Brain microvascular endothelial cell (primary cell): Measurements from ENCODE around the gene DNAJA3.

ENCODE experiments used
- DNase-seq: peaks from one replicate; pipeline ENCODE4 v3.0.0-alpha.2; 2020
- H3K27ac ChIP-seq: fragments of 250-450 bp; sonication (Bioruptor Pico); 2 replicates; pipeline ENCODE4 v1.5.1; 2020; ENCODE audit warnings: mild to moderate bottlenecking, moderate library complexity
- H3K27me3 ChIP-seq: fragments of 250-450 bp; sonication (Bioruptor Pico); replicated peaks from 2 replicates; pipeline ENCODE4 v1.5.1; 2020; ENCODE audit warnings: mild to moderate bottlenecking
- H3K36me3 ChIP-seq: fragments of 250-450 bp; sonication (Bioruptor Pico); replicated peaks from 2 replicates; pipeline ENCODE4 v1.5.1; 2020; ENCODE audit warnings: mild to moderate bottlenecking
- H3K4me3 ChIP-seq: 2 replicates; pipeline ENCODE4 v1.5.1; 2011; ENCODE audit warnings: low read depth, mild to moderate bottlenecking, control low read depth, low read length, moderate library complexity
- in situ Hi-C: cut with HindIII; loops from 2 replicates; pipeline ENCODE4 v1.10.0; 2017; ENCODE audit warnings: low sequenced_read_pairs, low pct_ligation_motif_present
- TF ChIP-seq, protein P1 (sequence below): IDR thresholded peaks from 2 replicates; pipeline ENCODE4 v1.5.1; 2011; ENCODE audit warnings: low read depth, mild to moderate bottlenecking, moderate library complexity, low read length, control low read depth, inconsistent platforms; ENCODE audit errors: missing control alignments

Gene DNAJA3

DNA sequence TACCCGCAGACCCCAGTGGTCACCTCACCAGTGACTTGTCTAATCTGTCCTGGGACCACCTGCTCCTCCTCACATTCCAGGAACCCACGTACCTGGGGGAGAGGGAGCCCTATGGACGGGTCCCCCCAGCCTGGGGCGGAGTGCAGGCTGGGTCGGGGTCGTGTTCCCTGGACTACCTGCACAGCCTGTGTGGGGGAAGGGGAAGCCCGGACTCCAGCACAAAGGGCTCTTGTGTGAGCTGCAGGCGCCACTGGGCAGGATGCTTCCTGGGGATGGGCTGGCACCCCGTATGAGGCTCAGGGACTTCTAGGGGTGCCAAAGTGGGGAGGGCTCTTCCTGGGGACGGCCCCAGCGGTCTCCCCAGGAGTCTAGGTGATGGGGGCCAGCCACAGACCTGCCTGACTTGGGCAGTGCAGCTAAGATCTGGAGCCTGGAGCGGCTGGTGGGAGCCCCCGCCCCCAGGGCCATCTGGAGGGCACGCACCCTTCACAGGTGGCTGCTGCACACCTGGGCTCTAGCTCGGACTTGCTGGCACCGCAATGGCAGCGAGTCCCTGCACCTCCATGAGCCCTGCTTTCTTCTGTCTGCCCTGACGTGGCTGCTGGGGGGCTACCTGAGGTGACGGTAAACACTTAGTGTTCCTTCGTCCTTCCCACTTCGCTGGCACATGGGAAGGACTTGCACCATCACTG lies 46.5 kb upstream of the DNAJA3 start:
- Histone ChIP-seq H3K4me3 (no peak overlapping the region), H3K27me3 (no peaks in the 10 kb centered on the region), H3K27ac (no peak overlapping the region), H3K36me3 (peaks cover 25% of the 10 kb centered on the region)
- no peak for DNase-seq
- TF ChIP-seq, protein P1, sequence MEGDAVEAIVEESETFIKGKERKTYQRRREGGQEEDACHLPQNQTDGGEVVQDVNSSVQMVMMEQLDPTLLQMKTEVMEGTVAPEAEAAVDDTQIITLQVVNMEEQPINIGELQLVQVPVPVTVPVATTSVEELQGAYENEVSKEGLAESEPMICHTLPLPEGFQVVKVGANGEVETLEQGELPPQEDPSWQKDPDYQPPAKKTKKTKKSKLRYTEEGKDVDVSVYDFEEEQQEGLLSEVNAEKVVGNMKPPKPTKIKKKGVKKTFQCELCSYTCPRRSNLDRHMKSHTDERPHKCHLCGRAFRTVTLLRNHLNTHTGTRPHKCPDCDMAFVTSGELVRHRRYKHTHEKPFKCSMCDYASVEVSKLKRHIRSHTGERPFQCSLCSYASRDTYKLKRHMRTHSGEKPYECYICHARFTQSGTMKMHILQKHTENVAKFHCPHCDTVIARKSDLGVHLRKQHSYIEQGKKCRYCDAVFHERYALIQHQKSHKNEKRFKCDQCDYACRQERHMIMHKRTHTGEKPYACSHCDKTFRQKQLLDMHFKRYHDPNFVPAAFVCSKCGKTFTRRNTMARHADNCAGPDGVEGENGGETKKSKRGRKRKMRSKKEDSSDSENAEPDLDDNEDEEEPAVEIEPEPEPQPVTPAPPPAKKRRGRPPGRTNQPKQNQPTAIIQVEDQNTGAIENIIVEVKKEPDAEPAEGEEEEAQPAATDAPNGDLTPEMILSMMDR, result no peak
- in situ Hi-C loops, result no loop called here

DNA sequence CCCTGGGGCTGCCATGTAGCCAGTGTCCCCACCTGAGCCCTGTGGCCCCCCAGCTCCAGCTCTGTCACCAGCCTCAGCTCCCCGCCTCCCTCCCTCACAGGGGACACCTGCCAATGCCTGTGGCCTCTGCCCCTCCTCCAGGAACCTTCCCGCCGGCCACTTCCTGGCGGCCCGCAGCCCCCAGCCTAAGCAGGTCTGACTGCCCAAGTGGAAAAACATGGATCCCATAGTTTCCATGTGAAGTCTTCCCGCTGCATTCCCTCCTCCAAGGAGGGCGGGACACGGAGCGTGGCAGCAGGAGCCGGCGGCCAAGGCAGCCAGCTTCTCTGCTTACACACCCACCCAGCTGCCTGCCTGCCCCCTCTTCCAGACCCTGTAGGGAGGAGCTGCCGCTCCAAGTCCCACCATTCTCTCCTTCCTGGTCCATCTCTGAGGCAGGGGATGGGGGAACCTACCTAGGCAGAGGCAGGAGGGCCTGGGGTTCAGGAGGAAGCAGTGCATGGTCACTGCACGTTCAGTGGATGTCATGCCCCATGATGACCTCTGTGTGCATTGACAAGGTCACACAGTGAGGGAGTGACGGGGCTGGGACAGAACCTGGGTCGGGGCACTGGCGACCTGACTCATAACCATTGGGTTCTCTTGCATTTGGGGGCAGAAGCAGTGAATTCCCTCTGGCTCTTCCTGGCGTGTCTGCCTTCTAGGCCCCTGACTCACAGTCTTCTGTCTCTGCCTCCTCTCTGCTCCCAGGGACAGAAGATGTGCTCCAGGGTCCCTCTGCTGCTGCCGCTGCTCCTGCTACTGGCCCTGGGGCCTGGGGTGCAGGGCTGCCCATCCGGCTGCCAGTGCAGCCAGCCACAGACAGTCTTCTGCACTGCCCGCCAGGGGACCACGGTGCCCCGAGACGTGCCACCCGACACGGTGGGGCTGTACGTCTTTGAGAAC lies 45.3 kb upstream of the DNAJA3 start:
- Histone ChIP-seq H3K36me3 (peaks cover 25% of the 10 kb centered on the region), H3K27ac (no peak overlapping the region), H3K27me3 (no peaks in the 10 kb centered on the region), H3K4me3 (no peak overlapping the region)
- no peak for DNase-seq
- TF ChIP-seq, protein P1, result no peak
- in situ Hi-C loops, result no loop called here

DNA sequence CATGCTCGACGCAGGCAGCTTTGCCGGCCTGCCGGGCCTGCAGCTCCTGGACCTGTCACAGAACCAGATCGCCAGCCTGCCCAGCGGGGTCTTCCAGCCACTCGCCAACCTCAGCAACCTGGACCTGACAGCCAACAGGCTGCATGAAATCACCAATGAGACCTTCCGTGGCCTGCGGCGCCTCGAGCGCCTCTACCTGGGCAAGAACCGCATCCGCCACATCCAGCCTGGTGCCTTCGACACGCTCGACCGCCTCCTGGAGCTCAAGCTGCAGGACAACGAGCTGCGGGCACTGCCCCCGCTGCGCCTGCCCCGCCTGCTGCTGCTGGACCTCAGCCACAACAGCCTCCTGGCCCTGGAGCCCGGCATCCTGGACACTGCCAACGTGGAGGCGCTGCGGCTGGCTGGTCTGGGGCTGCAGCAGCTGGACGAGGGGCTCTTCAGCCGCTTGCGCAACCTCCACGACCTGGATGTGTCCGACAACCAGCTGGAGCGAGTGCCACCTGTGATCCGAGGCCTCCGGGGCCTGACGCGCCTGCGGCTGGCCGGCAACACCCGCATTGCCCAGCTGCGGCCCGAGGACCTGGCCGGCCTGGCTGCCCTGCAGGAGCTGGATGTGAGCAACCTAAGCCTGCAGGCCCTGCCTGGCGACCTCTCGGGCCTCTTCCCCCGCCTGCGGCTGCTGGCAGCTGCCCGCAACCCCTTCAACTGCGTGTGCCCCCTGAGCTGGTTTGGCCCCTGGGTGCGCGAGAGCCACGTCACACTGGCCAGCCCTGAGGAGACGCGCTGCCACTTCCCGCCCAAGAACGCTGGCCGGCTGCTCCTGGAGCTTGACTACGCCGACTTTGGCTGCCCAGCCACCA lies 44.4 kb upstream of the DNAJA3 start:
- TF ChIP-seq, protein P1, result no peak
- no peak overlapping the region for H3K27ac ChIP-seq
- H3K36me3 ChIP-seq, result peaks cover 25% of the 10 kb centered on the region
- DNase-seq, result no peak
- no peaks in the 10 kb centered on the region for H3K27me3 ChIP-seq
- H3K4me3 ChIP-seq, result no peak overlapping the region
- in situ Hi-C loops, result no loop called here

DNA sequence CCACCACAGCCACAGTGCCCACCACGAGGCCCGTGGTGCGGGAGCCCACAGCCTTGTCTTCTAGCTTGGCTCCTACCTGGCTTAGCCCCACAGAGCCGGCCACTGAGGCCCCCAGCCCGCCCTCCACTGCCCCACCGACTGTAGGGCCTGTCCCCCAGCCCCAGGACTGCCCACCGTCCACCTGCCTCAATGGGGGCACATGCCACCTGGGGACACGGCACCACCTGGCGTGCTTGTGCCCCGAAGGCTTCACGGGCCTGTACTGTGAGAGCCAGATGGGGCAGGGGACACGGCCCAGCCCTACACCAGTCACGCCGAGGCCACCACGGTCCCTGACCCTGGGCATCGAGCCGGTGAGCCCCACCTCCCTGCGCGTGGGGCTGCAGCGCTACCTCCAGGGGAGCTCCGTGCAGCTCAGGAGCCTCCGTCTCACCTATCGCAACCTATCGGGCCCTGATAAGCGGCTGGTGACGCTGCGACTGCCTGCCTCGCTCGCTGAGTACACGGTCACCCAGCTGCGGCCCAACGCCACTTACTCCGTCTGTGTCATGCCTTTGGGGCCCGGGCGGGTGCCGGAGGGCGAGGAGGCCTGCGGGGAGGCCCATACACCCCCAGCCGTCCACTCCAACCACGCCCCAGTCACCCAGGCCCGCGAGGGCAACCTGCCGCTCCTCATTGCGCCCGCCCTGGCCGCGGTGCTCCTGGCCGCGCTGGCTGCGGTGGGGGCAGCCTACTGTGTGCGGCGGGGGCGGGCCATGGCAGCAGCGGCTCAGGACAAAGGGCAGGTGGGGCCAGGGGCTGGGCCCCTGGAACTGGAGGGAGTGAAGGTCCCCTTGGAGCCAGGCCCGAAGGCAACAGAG lies 43.5 kb upstream of the DNAJA3 start:
- Histone ChIP-seq H3K36me3 (peaks cover 25% of the 10 kb centered on the region), H3K27me3 (no peaks in the 10 kb centered on the region)
- in situ Hi-C loops, result no loop called here

More for the DNA sequence above, 43.5 kb upstream of the DNAJA3 start:
- TF ChIP-seq, protein P1, result no peak
- Histone ChIP-seq H3K4me3 (no peak overlapping the region), H3K27ac (no peak overlapping the region)
- DNase-seq, result no peak
